Stimulated activated CD8-positive, alpha-beta memory T cell treated with anti-CD3 and anti-CD28 coated beads, Interleukin-4, amount 100 ng/mL, for 1 hour (primary cell): ENCODE measurements around the gene TEX51.

Source experiments
- DNase-seq, 2 donors: peaks; one replicate each; pipeline ENCODE4 v3.0.0-alpha.2; 2020; ENCODE audit warnings: low read depth in 2 of 2, low spot score in 1 of 2

The TEX51 gene

GRCh38 chr2:126878601-126879000 lies 20.1 kb upstream of the TEX51 start:
- DNase-seq, result no peak

- no peak for DNase-seq
Observed at GRCh38 chr2:126879348-126880298, 19.1 kb upstream of the TEX51 start.

- DNase-seq, result no peak
Observed at GRCh38 chr2:126880324-126880723, 18.4 kb upstream of the TEX51 start.

- DNase-seq, result no peak
Observed at GRCh38 chr2:126880817-126881216, 17.9 kb upstream of the TEX51 start.

- no peak for DNase-seq
Observed at GRCh38 chr2:126881591-126881990, 17.1 kb upstream of the TEX51 start.

GRCh38 chr2:126882181-126882580 lies 16.5 kb upstream of the TEX51 start:
- no peak for DNase-seq

- no peak for DNase-seq
Observed at GRCh38 chr2:126882736-126883665, 15.7 kb upstream of the TEX51 start.

GRCh38 chr2:126883666-126884040 lies 15.0 kb upstream of the TEX51 start:
- no peak for DNase-seq

GRCh38 chr2:126884861-126885750 lies 13.6 kb upstream of the TEX51 start:
- no peak for DNase-seq

- no peak for DNase-seq
Observed at GRCh38 chr2:126885751-126886210, 12.9 kb upstream of the TEX51 start.

GRCh38 chr2:126886211-126886915 lies 12.3 kb upstream of the TEX51 start:
- DNase-seq, result no peak

- no peak for DNase-seq
Observed at GRCh38 chr2:126886916-126887280, 11.8 kb upstream of the TEX51 start.

- no peak for DNase-seq
Observed at GRCh38 chr2:126887506-126887905, 11.2 kb upstream of the TEX51 start.

GRCh38 chr2:126888046-126888445 lies 10.6 kb upstream of the TEX51 start:
- no peak for DNase-seq

GRCh38 chr2:126889071-126889470 lies 9.6 kb upstream of the TEX51 start:
- no peak for DNase-seq

- no peak for DNase-seq
Observed at GRCh38 chr2:126889496-126890135, 9.1 kb upstream of the TEX51 start.

GRCh38 chr2:126890136-126890510 lies 8.6 kb upstream of the TEX51 start:
- no peak for DNase-seq

- no peak for DNase-seq
Observed at GRCh38 chr2:126890551-126891450, 7.9 kb upstream of the TEX51 start.
